HCT116 (cell line): ENCODE data around the gene LEAP2. TPM values are rescaled to one million over a fixed set of nuclear protein-coding genes. Genes with fewer than 3 reads are reported as not detected.
A peak's percentile ranks its signal among the peaks of the same experiment; 100 is the strongest.

Experiments used
- ATAC-seq: fragments of 200-7000 bp; cut with Tn5 transposase; 2 replicates; pipeline ENCODE4 v1.9.1; 2020; ENCODE audit warnings: mild to moderate bottlenecking, moderate library complexity
- BruUV-seq: library from RNA; stranded (reverse); fragments of 400-500 nt; replicated peaks from 2 replicates; lab custom pipeline; 2021; lab: Mats Ljungman, UMichigan
- CTCF ChIA-PET: fragments of 300-600 bp; sonication (Branson Sonifier 250); formaldehyde crosslinking; loops from one replicate; lab custom pipeline; 2021; ENCODE audit warnings: antibody characterized with exemption; lab: Charles Lee
- POLR2A ChIA-PET: fragments of 300-600, 350-600 bp; sonication (Branson Sonifier 250); formaldehyde crosslinking; loops from one replicate; lab custom pipeline; 2021; ENCODE audit warnings: antibody characterized with exemption; lab: Charles Lee
- RAD21 ChIA-PET, 2 experiments: fragments of 300-600 bp; sonication (Branson Sonifier 250); formaldehyde crosslinking; loops; one replicate each; lab custom pipeline; 2023; ENCODE audit warnings: low total read pairs in 2 of 2; ENCODE audit not compliant: uncharacterized antibody in 2 of 2, unreplicated experiment in 2 of 2, low non-redundant PET in 1 of 2; lab: Charles Lee
- DNase-seq: peaks from one replicate; pipeline ENCODE4 v3.0.0-alpha.2; 2010; ENCODE audit warnings: low read depth, low spot score
- H2AFZ ChIP-seq: fragments of 200-600 bp; shearing (Covaris generic), sonication (generic); 2 replicates; pipeline ENCODE4 v1.6.1; 2017; ENCODE audit warnings: low read depth, mixed run types, mixed read lengths, antibody characterized with exemption, low read length; ENCODE audit not compliant: poor library complexity, severe bottlenecking
- H3K27ac ChIP-seq: 2 replicates; pipeline ENCODE4 v1.5.1; 2012; ENCODE audit warnings: low read depth, low read length
- H3K27me3 ChIP-seq: fragments of 200-600 bp; sonication (generic); 2 replicates; pipeline ENCODE4 v1.6.1; 2016; ENCODE audit warnings: mixed run types, low read length, mixed read lengths; ENCODE audit not compliant: insufficient read depth
- H3K36me3 ChIP-seq, 2 experiments: fragments of 200-500 bp in 1 of 2; fragments of 200-600 bp in 1 of 2; sonication (Bioruptor generic) in 1 of 2; sonication (generic) in 1 of 2; 2 replicates each; pipeline versions ENCODE4 v1.5.1 to v1.6.1; 2014 to 2016; ENCODE audit warnings: low read length in 2 of 2, inconsistent platforms in 1 of 2, mixed read lengths in 1 of 2, mixed run types in 1 of 2; ENCODE audit not compliant: insufficient read depth in 2 of 2, control insufficient read depth in 1 of 2
- H3K4me1 ChIP-seq, 2 experiments: fragments of 200-600 bp in 1 of 2; sonication (generic) in 1 of 2; 2 replicates each; pipeline versions ENCODE4 v1.5.1 to v1.6.1; 2012 to 2017; ENCODE audit warnings: low read length in 2 of 2, inconsistent platforms in 1 of 2, mild to moderate bottlenecking in 1 of 2, mixed read lengths in 1 of 2, mixed run types in 1 of 2, moderate library complexity in 1 of 2; ENCODE audit not compliant: insufficient read depth in 2 of 2, control insufficient read depth in 1 of 2
- H3K4me2 ChIP-seq: fragments of 200-600 bp; sonication (generic); 2 replicates; pipeline ENCODE4 v1.6.1; 2017; ENCODE audit warnings: mixed run types, low read length, mixed read lengths
- H3K4me3 ChIP-seq, 2 experiments: fragments of 200-600 bp in 1 of 2; sonication (generic) in 1 of 2; replicated peaks in 1 of 2; 2 replicates each; pipeline ENCODE4 v1.5.1; 2011 to 2016; ENCODE audit warnings: low read length in 2 of 2, control low read depth in 1 of 2, low read depth in 1 of 2, mild to moderate bottlenecking in 1 of 2, mixed read lengths in 1 of 2, mixed run types in 1 of 2
- H3K79me2 ChIP-seq: fragments of 200-600 bp; sonication (generic); 2 replicates; pipeline ENCODE4 v1.6.1; 2017; ENCODE audit warnings: mild to moderate bottlenecking, mixed run types, low read length, moderate library complexity, mixed read lengths; ENCODE audit not compliant: insufficient read depth
- H3K9ac ChIP-seq: fragments of 200-600 bp; sonication (generic); 2 replicates; pipeline ENCODE4 v1.6.1; 2016; ENCODE audit warnings: low read length, mixed read lengths
- H3K9me2 ChIP-seq: fragments of 200-600 bp; sonication (generic), shearing (Covaris generic); 2 replicates; pipeline ENCODE4 v1.6.1; 2017; ENCODE audit warnings: mixed run types, mild to moderate bottlenecking, moderate library complexity; ENCODE audit not compliant: insufficient read depth
- H3K9me3 ChIP-seq, 2 experiments: fragments of 200-500 bp in 1 of 2; fragments of 200-600 bp in 1 of 2; sonication (Bioruptor generic) in 1 of 2; sonication (generic) in 1 of 2; 2 replicates each; pipeline ENCODE4 v1.6.1; 2014 to 2017; ENCODE audit warnings: low read length in 2 of 2, mixed read lengths in 2 of 2, inconsistent platforms in 1 of 2, low read depth in 1 of 2, mild to moderate bottlenecking in 1 of 2, mixed run types in 1 of 2, moderate library complexity in 1 of 2; ENCODE audit not compliant: control insufficient read depth in 1 of 2, insufficient read depth in 1 of 2
- H4K20me1 ChIP-seq: fragments of 200-600 bp; sonication (generic), shearing (Covaris generic); 2 replicates; pipeline ENCODE4 v1.6.1; 2017; ENCODE audit warnings: mixed run types, mild to moderate bottlenecking, moderate library complexity; ENCODE audit not compliant: insufficient read depth
- FOSL1 ChIP-seq: IDR thresholded peaks from 2 replicates; pipeline ENCODE4 v1.6.1; 2012; ENCODE audit warnings: low read depth
- MAX ChIP-seq: IDR thresholded peaks from 2 replicates; pipeline ENCODE4 v1.6.1; 2012
- SRF ChIP-seq: IDR thresholded peaks from 2 replicates; pipeline ENCODE4 v1.6.1; 2012; ENCODE audit warnings: low read depth
- ZBTB33 ChIP-seq: IDR thresholded peaks from 2 replicates; pipeline ENCODE4 v1.6.1; 2011; ENCODE audit warnings: mild to moderate bottlenecking, low read length, moderate library complexity; ENCODE audit not compliant: insufficient replicate concordance; ENCODE audit errors: extremely low read depth
- intact Hi-C: fragments of 100-400 bp; cut with micrococcal nuclease; formaldehyde crosslinking; loops from 2 replicates; pipeline ENCODE4 v1.10.0; 2022
- total RNA-seq: library from RNA; stranded (reverse); gene quantifications from one replicate; pipeline ENCODE4 v1.2.1, GENCODE V29; 2021; ENCODE audit not compliant: unreplicated experiment

LEAP2 gene
- total RNA-seq, 1 experiment from 2014 or later, result 1.2 TPM

GRCh38 chr5:132827943-132828673, 45.4 kb upstream of the LEAP2 start (continued):
- TF ChIP-seq FOSL1, result no peak
- no peak for TF ChIP-seq SRF
- TF ChIP-seq MAX, result no peak

GRCh38 chr5:132828846-132829494, 44.5 kb upstream of the LEAP2 start:
- peaks cover 12 to 19% of the 10 kb centered on the region in 2 experiments; a peak in 3 of 4 replicates for H3K4me1 ChIP-seq
- H3K27ac ChIP-seq, result no peak overlapping the region; the same call in 1 of the 2 replicates
- no TSS peak for BruUV-seq
- peak overlapping the region; percentile 93 for H3K4me2 ChIP-seq
- no peaks in the 10 kb centered on the region for H3K27me3 ChIP-seq
- peak overlapping the region; percentile 65 to 73 for H3K4me3 ChIP-seq
- H3K9me2 ChIP-seq, result no peaks in the 10 kb centered on the region
- H3K9ac ChIP-seq, result peak overlapping the region; percentile 79
- ChIA-PET CTCF (interaction anchor here (3.9 kb wide), 1 partner anchor 9 kb away, joined by 31 read pairs; no protein-coding TSS in a partner anchor), RAD21 (no interaction called here), POLR2A (no interaction called here)
- no peaks in the 10 kb centered on the region for H3K9me3 ChIP-seq
- ATAC-seq, result no peak
- intact Hi-C loops, result no loop called here
- peaks cover 6% of the 10 kb centered on the region; the same call in 1 of the 2 replicates for H3K79me2 ChIP-seq
- no peak for TF ChIP-seq ZBTB33
- no peaks in the 10 kb centered on the region for H3K36me3 ChIP-seq
- no peak overlapping the region for H2AFZ ChIP-seq
- DNase-seq, result no peak
- no peaks in the 10 kb centered on the region for H4K20me1 ChIP-seq
